K562 (cell line): ENCODE data around the gene SIGLEC11. TPM values are rescaled to one million over a fixed set of nuclear protein-coding genes. Genes with fewer than 3 reads are reported as not detected.
A peak's percentile ranks its signal among the peaks of the same experiment; 100 is the strongest.

Source experiments
- CHD2 ChIP-seq: IDR thresholded peaks from 2 replicates; pipeline ENCODE4 v1.6.1; 2011; ENCODE audit warnings: low read depth, low read length
- EHMT2 ChIP-seq: fragments of 450-650 bp; IDR thresholded peaks from 2 replicates; pipeline ENCODE4 v1.6.1; 2018; ENCODE audit warnings: antibody characterized with exemption
- MYC ChIP-seq, 2 experiments: fragments of 250-450 bp in 1 of 2; sonication (Bioruptor Pico) in 1 of 2; IDR thresholded peaks; 2 replicates each; pipeline versions ENCODE4 v1.5.1 to v1.6.1; 2012 to 2021; ENCODE audit warnings: low read depth in 2 of 2, borderline replicate concordance in 1 of 2, improper control_type of control experiment in 1 of 2, low read length in 1 of 2, mild to moderate bottlenecking in 1 of 2, moderate library complexity in 1 of 2
- NR2F6 ChIP-seq: fragments of 450-650 bp; formaldehyde crosslinking; IDR thresholded peaks from 2 replicates; pipeline ENCODE4 v1.4.0; 2020; ENCODE audit warnings: mild to moderate bottlenecking
- PTTG1 ChIP-seq: fragments of 450-650 bp; IDR thresholded peaks from 2 replicates; pipeline ENCODE4 v1.6.1; 2016; ENCODE audit warnings: low read depth, mild to moderate bottlenecking, missing genetic modification characterization, missing compliant biosample characterization
- RB1 ChIP-seq: fragments of 450-650 bp; IDR thresholded peaks from 2 replicates; pipeline ENCODE4 v1.6.1; 2017; ENCODE audit warnings: low read depth, mild to moderate bottlenecking
- RFX5 ChIP-seq: IDR thresholded peaks from 2 replicates; pipeline ENCODE4 v1.6.1; 2011; ENCODE audit warnings: low read depth, mild to moderate bottlenecking, improper control_type of control experiment, low read length
- RUNX1 ChIP-seq: sonication (generic); IDR thresholded peaks from 2 replicates; pipeline ENCODE4 v1.6.1; 2016; ENCODE audit warnings: antibody characterized with exemption, low read depth
- SMARCA5 ChIP-seq: fragments of 450-650 bp; IDR thresholded peaks from 2 replicates; pipeline ENCODE4 v1.6.1; 2016
- SP1 ChIP-seq: sonication (generic); formaldehyde crosslinking; IDR thresholded peaks from 2 replicates; pipeline ENCODE4 v1.8.1; 2022; ENCODE audit warnings: mild to moderate bottlenecking, missing genetic modification reagents
- SRSF9 ChIP-seq: fragments of 200-400 bp; formaldehyde crosslinking; IDR thresholded peaks from 2 replicates; pipeline ENCODE4 v1.6.1; 2017; ENCODE audit warnings: low read depth, low read length, borderline replicate concordance
- SUPT5H ChIP-seq: fragments of 450-650 bp; IDR thresholded peaks from 2 replicates; pipeline ENCODE4 v1.6.1; 2016
- TEAD2 ChIP-seq: fragments of 450-650 bp; IDR thresholded peaks from 2 replicates; pipeline ENCODE4 v1.6.1; 2016; ENCODE audit warnings: missing genetic modification characterization, control low read depth, missing compliant biosample characterization
- TRIM24 ChIP-seq, 2 experiments: fragments of 450-650 bp; IDR thresholded peaks; 2 replicates each; pipeline ENCODE4 v1.6.1; 2016
- ZC3H8 ChIP-seq: fragments of 450-650 bp; IDR thresholded peaks from 2 replicates; pipeline ENCODE4 v1.6.1; 2017
- polyA plus RNA-seq, 8 experiments: library from polyadenylated mRNA; depleted of rRNA in 4 of 8; stranded (reverse) in 5 of 8; unstranded in 3 of 8; fragments of >200 nt; fragmentation: Nextera tagmentation in 2 of 8; fragmentation: Illumina TruSeq in 1 of 8; extraction: Ambion mirVana in 2 of 8; extraction: Trizol in 1 of 8; gene quantifications; 2 replicates each; pipeline versions ENCODE4 v1.2.1 to v1.2.3, GENCODE V29; 2011 to 2014; ENCODE audit warnings: inconsistent platforms in 1 of 8, missing spikeins in 1 of 8
- total RNA-seq, 7 experiments: library from RNA; depleted of rRNA in 6 of 7; stranded (reverse); fragments of >200 nt in 6 of 7; fragmentation: Illumina TruSeq in 2 of 7; extraction: Trizol in 2 of 7; gene quantifications; 2 replicates each; pipeline versions ENCODE4 v1.2.1 to v1.2.3, GENCODE V29; 2011 to 2021; ENCODE audit warnings: low replicate concordance in 1 of 7
- TF ChIP-seq, protein P1 (sequence below): conservative IDR thresholded peaks from 2 replicates; pipeline ENCODE4 v1.6.1; 2011; ENCODE audit warnings: low read depth, mild to moderate bottlenecking, low read length; ENCODE audit not compliant: control insufficient read depth
- TF ChIP-seq, protein P2 (sequence below): fragments of 450-650 bp; IDR thresholded peaks from 2 replicates; pipeline ENCODE4 v1.6.1; 2016; ENCODE audit warnings: borderline replicate concordance
- TF ChIP-seq, protein P3 (sequence below): fragments of 250-450 bp; sonication (Bioruptor Pico); IDR thresholded peaks from 2 replicates; pipeline ENCODE4 v1.9.0; 2021; ENCODE audit warnings: mild to moderate bottlenecking
- TF ChIP-seq, protein P4 (sequence below): sonication (generic); formaldehyde crosslinking; IDR thresholded peaks from 2 replicates; pipeline ENCODE4 v1.9.0; 2022; ENCODE audit warnings: mild to moderate bottlenecking, missing genetic modification reagents
- TF ChIP-seq, protein P5 (sequence below): sonication (generic); formaldehyde crosslinking; IDR thresholded peaks from 2 replicates; pipeline ENCODE4 v1.8.1; 2023; ENCODE audit warnings: mild to moderate bottlenecking, missing genetic modification reagents, moderate library complexity
- TF ChIP-seq, protein P6 (sequence below): fragments of 250-450 bp; sonication (Bioruptor Pico); IDR thresholded peaks from 2 replicates; pipeline ENCODE4 v1.4.0; 2020; ENCODE audit warnings: mild to moderate bottlenecking

The SIGLEC11 gene
- total and polyA plus RNA-seq, 9 of the 15 experiments (the other 6 are each of a cell fraction or from before 2014, with no cell fraction given) = not detected

DNA sequence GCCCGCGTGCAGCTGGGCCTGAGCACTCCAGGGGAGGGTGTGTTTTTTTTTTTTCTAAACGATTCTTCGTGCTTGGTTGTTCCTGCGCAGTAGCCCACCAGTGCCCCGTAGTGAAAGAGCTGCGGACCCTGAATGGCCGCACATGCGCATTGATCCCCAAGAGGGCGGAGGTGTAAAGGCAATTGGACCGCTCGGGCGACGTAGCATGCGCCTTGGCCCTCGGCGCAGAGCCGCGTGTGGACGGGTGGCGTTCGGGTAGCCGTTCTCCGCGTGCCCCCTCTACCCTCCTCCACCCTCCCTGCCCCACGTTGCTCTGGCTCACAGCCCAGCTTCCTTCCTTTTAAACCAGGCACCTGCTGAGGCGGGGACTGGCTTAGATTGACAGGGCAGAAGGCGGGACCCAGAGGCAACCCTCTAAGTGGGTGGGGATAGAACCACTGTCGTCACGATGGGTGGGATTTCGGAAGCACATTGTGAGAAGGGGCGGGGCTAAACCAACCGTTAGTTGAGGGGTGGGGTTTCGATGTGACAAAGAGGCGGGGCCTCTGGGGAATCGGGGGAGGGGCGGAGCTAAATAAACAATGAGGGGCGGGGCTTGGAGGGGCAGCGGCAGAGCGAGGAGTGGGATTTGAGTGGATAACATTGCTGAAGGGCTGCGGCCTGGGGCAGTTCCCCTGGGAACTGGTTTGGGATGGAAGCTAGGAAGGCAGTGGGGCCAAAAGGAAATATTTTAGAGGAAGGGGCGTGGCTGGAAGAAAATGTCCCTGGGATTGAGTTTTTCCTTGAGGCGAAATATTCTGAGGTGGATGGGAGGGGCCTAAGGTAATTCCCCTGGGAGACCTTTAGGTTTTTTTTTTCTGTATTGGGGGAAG lies 31.1 kb downstream of the SIGLEC11 start (continued):
- TF ChIP-seq, protein P1, sequence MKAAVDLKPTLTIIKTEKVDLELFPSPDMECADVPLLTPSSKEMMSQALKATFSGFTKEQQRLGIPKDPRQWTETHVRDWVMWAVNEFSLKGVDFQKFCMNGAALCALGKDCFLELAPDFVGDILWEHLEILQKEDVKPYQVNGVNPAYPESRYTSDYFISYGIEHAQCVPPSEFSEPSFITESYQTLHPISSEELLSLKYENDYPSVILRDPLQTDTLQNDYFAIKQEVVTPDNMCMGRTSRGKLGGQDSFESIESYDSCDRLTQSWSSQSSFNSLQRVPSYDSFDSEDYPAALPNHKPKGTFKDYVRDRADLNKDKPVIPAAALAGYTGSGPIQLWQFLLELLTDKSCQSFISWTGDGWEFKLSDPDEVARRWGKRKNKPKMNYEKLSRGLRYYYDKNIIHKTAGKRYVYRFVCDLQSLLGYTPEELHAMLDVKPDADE = 0 out of 2 replicates have a peak, but pooled peaks have one; percentile 54
- TF ChIP-seq EHMT2 (no peak), MYC (IDR thresholded peaks at IDR 0.05; ENCODE audit: low read depth, low read length) (no peak; the same call in 1 of the 2 replicates), MYC (CRISPR knock-in tag; IDR thresholded peaks at IDR 0.05; ENCODE audit: borderline replicate concordance, low read depth) (no peak; the same call in 1 of the 2 replicates), RB1 (peak; percentile 37), PTTG1 (tag) (no peak), SRSF9 (no peak), RUNX1 (no peak), TRIM24 (IDR thresholded peaks at IDR 0.05) (0 out of 4 replicates have a peak, but pooled peaks of 1 of the 2 experiments have one; percentile 5), SMARCA5 (no peak), TEAD2 (no peak), SUPT5H (peak; percentile 96), CHD2 (peak; percentile 29; the same call in 1 of the 2 replicates), RFX5 (no peak), NR2F6 (CRISPR knock-in tag) (no peak), SP1 (CRISPR knock-in tag) (peak; percentile 14), ZC3H8 (no peak)
- TF ChIP-seq, protein P2, sequence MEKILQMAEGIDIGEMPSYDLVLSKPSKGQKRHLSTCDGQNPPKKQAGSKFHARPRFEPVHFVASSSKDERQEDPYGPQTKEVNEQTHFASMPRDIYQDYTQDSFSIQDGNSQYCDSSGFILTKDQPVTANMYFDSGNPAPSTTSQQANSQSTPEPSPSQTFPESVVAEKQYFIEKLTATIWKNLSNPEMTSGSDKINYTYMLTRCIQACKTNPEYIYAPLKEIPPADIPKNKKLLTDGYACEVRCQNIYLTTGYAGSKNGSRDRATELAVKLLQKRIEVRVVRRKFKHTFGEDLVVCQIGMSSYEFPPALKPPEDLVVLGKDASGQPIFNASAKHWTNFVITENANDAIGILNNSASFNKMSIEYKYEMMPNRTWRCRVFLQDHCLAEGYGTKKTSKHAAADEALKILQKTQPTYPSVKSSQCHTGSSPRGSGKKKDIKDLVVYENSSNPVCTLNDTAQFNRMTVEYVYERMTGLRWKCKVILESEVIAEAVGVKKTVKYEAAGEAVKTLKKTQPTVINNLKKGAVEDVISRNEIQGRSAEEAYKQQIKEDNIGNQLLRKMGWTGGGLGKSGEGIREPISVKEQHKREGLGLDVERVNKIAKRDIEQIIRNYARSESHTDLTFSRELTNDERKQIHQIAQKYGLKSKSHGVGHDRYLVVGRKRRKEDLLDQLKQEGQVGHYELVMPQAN = peak; percentile 16; the same call in 1 of the 2 replicates
- TF ChIP-seq, protein P3, sequence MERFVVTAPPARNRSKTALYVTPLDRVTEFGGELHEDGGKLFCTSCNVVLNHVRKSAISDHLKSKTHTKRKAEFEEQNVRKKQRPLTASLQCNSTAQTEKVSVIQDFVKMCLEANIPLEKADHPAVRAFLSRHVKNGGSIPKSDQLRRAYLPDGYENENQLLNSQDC (CRISPR knock-in tag) = 0 out of 2 replicates have a peak, but pooled peaks have one; percentile 66
- TF ChIP-seq, protein P4, sequence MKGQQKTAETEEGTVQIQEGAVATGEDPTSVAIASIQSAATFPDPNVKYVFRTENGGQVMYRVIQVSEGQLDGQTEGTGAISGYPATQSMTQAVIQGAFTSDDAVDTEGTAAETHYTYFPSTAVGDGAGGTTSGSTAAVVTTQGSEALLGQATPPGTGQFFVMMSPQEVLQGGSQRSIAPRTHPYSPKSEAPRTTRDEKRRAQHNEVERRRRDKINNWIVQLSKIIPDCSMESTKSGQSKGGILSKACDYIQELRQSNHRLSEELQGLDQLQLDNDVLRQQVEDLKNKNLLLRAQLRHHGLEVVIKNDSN (CRISPR knock-in tag) = 0 out of 2 replicates have a peak, but pooled peaks have one; percentile 23
- TF ChIP-seq, protein P5, sequence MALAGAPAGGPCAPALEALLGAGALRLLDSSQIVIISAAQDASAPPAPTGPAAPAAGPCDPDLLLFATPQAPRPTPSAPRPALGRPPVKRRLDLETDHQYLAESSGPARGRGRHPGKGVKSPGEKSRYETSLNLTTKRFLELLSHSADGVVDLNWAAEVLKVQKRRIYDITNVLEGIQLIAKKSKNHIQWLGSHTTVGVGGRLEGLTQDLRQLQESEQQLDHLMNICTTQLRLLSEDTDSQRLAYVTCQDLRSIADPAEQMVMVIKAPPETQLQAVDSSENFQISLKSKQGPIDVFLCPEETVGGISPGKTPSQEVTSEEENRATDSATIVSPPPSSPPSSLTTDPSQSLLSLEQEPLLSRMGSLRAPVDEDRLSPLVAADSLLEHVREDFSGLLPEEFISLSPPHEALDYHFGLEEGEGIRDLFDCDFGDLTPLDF (CRISPR knock-in tag) = 0 out of 2 replicates have a peak, but pooled peaks have one; percentile 9
- TF ChIP-seq, protein P6, sequence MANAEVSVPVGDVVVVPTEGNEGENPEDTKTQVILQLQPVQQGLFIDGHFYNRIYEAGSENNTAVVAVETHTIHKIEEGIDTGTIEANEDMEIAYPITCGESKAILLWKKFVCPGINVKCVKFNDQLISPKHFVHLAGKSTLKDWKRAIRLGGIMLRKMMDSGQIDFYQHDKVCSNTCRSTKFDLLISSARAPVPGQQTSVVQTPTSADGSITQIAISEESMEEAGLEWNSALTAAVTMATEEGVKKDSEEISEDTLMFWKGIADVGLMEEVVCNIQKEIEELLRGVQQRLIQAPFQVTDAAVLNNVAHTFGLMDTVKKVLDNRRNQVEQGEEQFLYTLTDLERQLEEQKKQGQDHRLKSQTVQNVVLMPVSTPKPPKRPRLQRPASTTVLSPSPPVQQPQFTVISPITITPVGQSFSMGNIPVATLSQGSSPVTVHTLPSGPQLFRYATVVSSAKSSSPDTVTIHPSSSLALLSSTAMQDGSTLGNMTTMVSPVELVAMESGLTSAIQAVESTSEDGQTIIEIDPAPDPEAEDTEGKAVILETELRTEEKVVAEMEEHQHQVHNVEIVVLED (CRISPR knock-in tag) = no peak
